Stomach (tissue), 9 donors: ENCODE measurements around the gene HBQ1. TPM values are rescaled to one million over a fixed set of nuclear protein-coding genes. Genes with fewer than 3 reads are reported as not detected.

Experiments
- DNase-seq, 2 donors: peaks; one replicate each; pipeline versions ENCODE4 v3.0.0 to v3.0.0-alpha.2; 2013 to 2019
- H3K27ac ChIP-seq, 5 donors: fragments of 200-600 bp in 4 of 5; sonication (generic) in 4 of 5; one replicate each; pipeline ENCODE4 v1.5.1; 2013 to 2019; ENCODE audit warnings: mild to moderate bottlenecking in 1 of 5, moderate library complexity in 1 of 5
- H3K27me3 ChIP-seq, 3 donors: fragments of 200-600 bp; sonication (generic); one replicate each; pipeline ENCODE4 v1.5.1; 2017 to 2019; ENCODE audit warnings: mixed run types in 1 of 3
- H3K36me3 ChIP-seq, 4 donors: fragments of 200-600 bp; sonication (generic); 1 replicate in 3 of 4; 2 replicates in 1 of 4; pipeline ENCODE4 v1.5.1; 2016 to 2019
- H3K4me1 ChIP-seq, 4 donors: fragments of 200-600 bp; sonication (generic); one replicate each; pipeline ENCODE4 v1.5.1; 2016 to 2019
- H3K4me3 ChIP-seq, 4 donors: fragments of 200-600 bp; sonication (generic) in 3 of 4; one replicate each; pipeline ENCODE4 v1.5.1; 2016 to 2019; ENCODE audit warnings: mild to moderate bottlenecking in 1 of 4
- H3K9me3 ChIP-seq, 4 donors: fragments of 200-600 bp; sonication (generic); one replicate each; pipeline ENCODE4 v1.5.1; 2016 to 2019
- CTCF ChIP-seq, 7 experiments: fragments of 450-650 bp in 4 of 7; fragments of 200-600 bp in 3 of 7; sonication (generic) in 3 of 7; IDR thresholded peaks; one replicate each; pipeline ENCODE4 v1.5.1; 2016 to 2019; ENCODE audit warnings: antibody characterized with exemption in 7 of 7, control low read depth in 2 of 7, mild to moderate bottlenecking in 1 of 7
- EP300 ChIP-seq: sonication (generic); formaldehyde crosslinking; IDR thresholded peaks from one replicate; pipeline ENCODE4 v1.6.1; 2017; ENCODE audit warnings: antibody characterized with exemption
- POLR2A ChIP-seq, 4 donors: fragments of 450-650 bp; IDR thresholded peaks; one replicate each; pipeline ENCODE4 v1.6.1; 2016; ENCODE audit warnings: antibody characterized with exemption in 4 of 4, control low read depth in 2 of 4, mild to moderate bottlenecking in 1 of 4, moderate library complexity in 1 of 4
- POLR2AphosphoS5 ChIP-seq, 3 donors: sonication (generic); formaldehyde crosslinking; IDR thresholded peaks; one replicate each; pipeline ENCODE4 v1.6.1; 2016; ENCODE audit warnings: antibody characterized with exemption in 3 of 3
- WGBS, 5 donors: extraction: QIAGEN DNeasy Blood & Tissue Kit in 3 of 5; methylation state at CpG; one replicate each; pipeline versions ENCODE4 v1.1.5 to v1.1.7; 2013 to 2018; 5-methylcytosine and 5-hydroxymethylcytosine counted together
- intact Hi-C: fragments of 100-400 bp; cut with DNase I; formaldehyde crosslinking; loops from one replicate; pipeline ENCODE4 v1.15.1; 2023; ENCODE audit warnings: low total_unique reads
- polyA plus RNA-seq, 3 donors: library from polyadenylated mRNA; stranded (reverse); fragments of 200-250 nt; gene quantifications; one replicate each; pipeline ENCODE4 v1.2.3, GENCODE V29; 2013
- total RNA-seq, 5 donors: library from RNA; depleted of rRNA; stranded (reverse); fragments of >200 nt; gene quantifications; one replicate each; pipeline versions ENCODE4 v1.1.0 to v1.2.3, GENCODE V29; 2014 to 2016
- donor health status: healthy with polysubstance abuse.
- donor health status: Bipolar disorder and iron deficiency.
- donor health status: healthy.

Gene HBQ1
- total and polyA plus RNA-seq, 8 donors: not detected

GRCh38 chr16:185691-186090 lies 5.4 kb downstream of the HBQ1 start:
- Histone ChIP-seq H3K27ac (no peak overlapping the region), H3K4me1 (peaks cover 9 to 13% (median 11%) of the 10 kb centered on the region in 4 donors), H3K9me3 (no peaks in the 10 kb centered on the region), H3K27me3 (peaks cover 0 to 10% (median 8%) of the 10 kb centered on the region in 3 donors), H3K4me3 (no peak overlapping the region), H3K36me3 (peaks cover 34 to 44% (median 37%) of the 10 kb centered on the region in 4 donors)
- WGBS, 5 donors: 72 to 90% (median 81%) methylated on average over 3 to 11 of the region's 11 CpGs
- TF ChIP-seq POLR2AphosphoS5 (IDR thresholded peaks at IDR 0.05) (no peak), POLR2A (IDR thresholded peaks at IDR 0.05) (no peak), CTCF (IDR thresholded peaks at IDR 0.05) (no peak), EP300 (no peak)
- intact Hi-C loops: no loop called here
- no peak for DNase-seq

GRCh38 chr16:187330-187729 lies 7.1 kb downstream of the HBQ1 start:
- WGBS, 5 donors: 92 to 98% (median 96%) methylated on average over 8 of the region's 8 CpGs
- intact Hi-C loops: no loop called here
- TF ChIP-seq POLR2A (IDR thresholded peaks at IDR 0.05) (no peak), CTCF (IDR thresholded peaks at IDR 0.05) (no peak), POLR2AphosphoS5 (IDR thresholded peaks at IDR 0.05) (no peak), EP300 (no peak)
- Histone ChIP-seq H3K36me3 (peaks cover 50 to 60% (median 53%) of the 10 kb centered on the region in 4 donors), H3K27ac (no peak overlapping the region), H3K9me3 (no peaks in the 10 kb centered on the region), H3K4me1 (no peaks in the 10 kb centered on the region), H3K4me3 (no peak overlapping the region), H3K27me3 (no peaks in the 10 kb centered on the region)
- no peak for DNase-seq

GRCh38 chr16:188674-189073 lies 8.4 kb downstream of the HBQ1 start:
- no peak for DNase-seq
- H3K27me3 ChIP-seq: no peaks in the 10 kb centered on the region
- TF ChIP-seq EP300 (no peak), POLR2A (IDR thresholded peaks at IDR 0.05) (no peak), CTCF (IDR thresholded peaks at IDR 0.05) (no peak), POLR2AphosphoS5 (IDR thresholded peaks at IDR 0.05) (no peak)
- H3K9me3 ChIP-seq: no peaks in the 10 kb centered on the region
- H3K36me3 ChIP-seq: peaks cover 61 to 74% (median 67%) of the 10 kb centered on the region in 4 donors
- intact Hi-C loops: no loop called here
- no peak overlapping the region for H3K4me3 ChIP-seq
- H3K27ac ChIP-seq: no peak overlapping the region
- no peaks in the 10 kb centered on the region for H3K4me1 ChIP-seq
- 59 to 68% (median 62%) methylated on average over 8 of the region's 8 CpGs for WGBS, 5 donors

- H3K4me1 ChIP-seq: no peaks in the 10 kb centered on the region
- no peaks in the 10 kb centered on the region for H3K9me3 ChIP-seq
- DNase-seq: no peak
- H3K4me3 ChIP-seq: no peak overlapping the region
- 93 to 96% (median 96%) methylated on average over 18 to 34 of the region's 34 CpGs for WGBS, 5 donors
- H3K36me3 ChIP-seq: peaks cover 71 to 84% (median 77%) of the 10 kb centered on the region in 4 donors
- TF ChIP-seq EP300 (no peak), CTCF (IDR thresholded peaks at IDR 0.05) (no peak), POLR2A (IDR thresholded peaks at IDR 0.05) (no peak), POLR2AphosphoS5 (IDR thresholded peaks at IDR 0.05) (no peak)
- H3K27ac ChIP-seq: no peak overlapping the region
- intact Hi-C loops: no loop called here
- no peaks in the 10 kb centered on the region for H3K27me3 ChIP-seq
These were observed 9.4 kb downstream of the HBQ1 start for GRCh38 chr16:189604-190186.
